HEK293T (cell line): Measurements from ENCODE around the gene STX4.

Experiments used
- CTCF ChIA-PET: fragments of 350-600 bp; formaldehyde crosslinking; extraction: SDS; loops from one replicate; lab custom pipeline; 2021; ENCODE audit warnings: antibody characterized with exemption, inconsistent platforms; lab: Yijun Ruan, JAX
- POLR2A ChIA-PET: fragments of 350-600 bp; formaldehyde crosslinking; extraction: SDS; loops from one replicate; lab custom pipeline; 2020; ENCODE audit warnings: antibody characterized with exemption, inconsistent platforms; lab: Yijun Ruan, JAX
- DNase-seq: peaks from one replicate; pipeline ENCODE4 v3.0.0; 2012; ENCODE audit warnings: mixed read lengths; ENCODE audit errors: extremely low spot score
- ARNT ChIP-seq: fragments of 450-650 bp; IDR thresholded peaks from 2 replicates; pipeline ENCODE4 v1.6.1; 2017; ENCODE audit warnings: mild to moderate bottlenecking
- BHLHE40 ChIP-seq: fragments of 450-650 bp; IDR thresholded peaks from 2 replicates; pipeline ENCODE4 v1.6.1; 2016; ENCODE audit warnings: mild to moderate bottlenecking, moderate library complexity, borderline replicate concordance
- CTBP1 ChIP-seq: fragments of 450-650 bp; IDR thresholded peaks from 2 replicates; pipeline ENCODE4 v1.6.1; 2016; ENCODE audit warnings: borderline replicate concordance
- ELF4 ChIP-seq: fragments of 450-650 bp; IDR thresholded peaks from 2 replicates; pipeline ENCODE4 v1.6.1; 2017; ENCODE audit warnings: antibody characterized with exemption
- FOXA1 ChIP-seq: fragments of 450-650 bp; IDR thresholded peaks from 2 replicates; pipeline ENCODE4 v1.6.1; 2016; ENCODE audit warnings: mild to moderate bottlenecking
- FOXK2 ChIP-seq: fragments of 450-650 bp; IDR thresholded peaks from 2 replicates; pipeline ENCODE4 v1.6.1; 2016; ENCODE audit warnings: mild to moderate bottlenecking
- FOXM1 ChIP-seq: fragments of 450-650 bp; IDR thresholded peaks from 2 replicates; pipeline ENCODE4 v1.6.1; 2017; ENCODE audit warnings: mild to moderate bottlenecking, borderline replicate concordance
- HDGF ChIP-seq: fragments of 450-650 bp; IDR thresholded peaks from 2 replicates; pipeline ENCODE4 v1.6.1; 2017; ENCODE audit warnings: antibody characterized with exemption, borderline replicate concordance
- L3MBTL2 ChIP-seq: fragments of 450-650 bp; conservative IDR thresholded peaks from 2 replicates; pipeline ENCODE4 v1.6.1; 2016; ENCODE audit warnings: mild to moderate bottlenecking
- LEF1 ChIP-seq: fragments of 450-650 bp; IDR thresholded peaks from 2 replicates; pipeline ENCODE4 v1.6.1; 2017; ENCODE audit warnings: mild to moderate bottlenecking, borderline replicate concordance
- NFRKB ChIP-seq: fragments of 450-650 bp; IDR thresholded peaks from 2 replicates; pipeline ENCODE4 v1.6.1; 2016; ENCODE audit warnings: mild to moderate bottlenecking, moderate library complexity
- PKNOX1 ChIP-seq: fragments of 450-650 bp; IDR thresholded peaks from 2 replicates; pipeline ENCODE4 v1.6.1; 2016
- SP1 ChIP-seq: fragments of 450-650 bp; IDR thresholded peaks from 2 replicates; pipeline ENCODE4 v1.6.1; 2017
- SUZ12 ChIP-seq: fragments of 450-650 bp; IDR thresholded peaks from 2 replicates; pipeline ENCODE4 v1.6.1; 2016; ENCODE audit warnings: mild to moderate bottlenecking
- TARDBP ChIP-seq: fragments of 450-650 bp; IDR thresholded peaks from 2 replicates; pipeline ENCODE4 v1.6.1; 2016
- ZNF384 ChIP-seq: fragments of 450-650 bp; IDR thresholded peaks from 2 replicates; pipeline ENCODE4 v1.6.1; 2016

The STX4 gene

GRCh38 chr16:31029272-31029671, 4.1 kb upstream of the STX4 start:
- ChIA-PET CTCF (interaction anchor here (1.1 kb wide), 1 partner anchor 13 kb away, joined by 3 read pairs; no protein-coding TSS in a partner anchor), POLR2A (no interaction called here)
- DNase-seq = no peak
- TF ChIP-seq ZNF384 (no peak), ELF4 (no peak), SP1 (no peak), CTBP1 (no peak), TARDBP (no peak), FOXK2 (no peak), NFRKB (no peak), HDGF (no peak), LEF1 (no peak), SUZ12 (no peak), FOXA1 (no peak), L3MBTL2 (no peak), PKNOX1 (no peak), FOXM1 (no peak), ARNT (no peak), BHLHE40 (no peak)

GRCh38 chr16:31031276-31031675, 2.1 kb upstream of the STX4 start:
- CTCF ChIA-PET = interaction anchor here (1.4 kb wide), 1 partner anchor 47 kb away, joined by 4 read pairs; no protein-coding TSS in a partner anchor
- POLR2A ChIA-PET = no interaction called here
- no peak for DNase-seq
- TF ChIP-seq ZNF384 (no peak), SP1 (no peak), PKNOX1 (no peak), FOXK2 (no peak), L3MBTL2 (no peak), HDGF (no peak), FOXA1 (no peak), NFRKB (no peak), LEF1 (no peak), FOXM1 (no peak), CTBP1 (no peak), ARNT (no peak)

GRCh38 chr16:31033709-31034492, 543 bp downstream of the STX4 start:
- ChIA-PET CTCF (no interaction called here), POLR2A (interaction anchor here (0.6 to 2.3 kb wide), 13 partner anchors 9 to 1231 kb away, joined by 3 to 10 read pairs (median 4); partner anchors contain the start of genes HSD3B7, KAT8, ZNF646 and ZNF668)
- DNase-seq = peak; percentile 100
- TF ChIP-seq SUZ12 (no peak), BHLHE40 (no peak), TARDBP (no peak), HDGF (no peak), ARNT (no peak), ELF4 (no peak), PKNOX1 (no peak), NFRKB (no peak), FOXA1 (no peak), LEF1 (no peak), FOXM1 (no peak)

- ChIA-PET CTCF (no interaction called here), POLR2A (interaction anchor here (1.4 kb wide), 1 partner anchor 81 kb away, joined by 4 read pairs; the partner anchor contains the start of gene KAT8)
- no peak for DNase-seq
- TF ChIP-seq BHLHE40 = no peak
- TF ChIP-seq FOXA1 = no peak
- TF ChIP-seq HDGF = no peak
- TF ChIP-seq PKNOX1 = no peak
- no peak for TF ChIP-seq SUZ12
- TF ChIP-seq FOXM1 = no peak
- no peak for TF ChIP-seq ARNT
- TF ChIP-seq SP1 = no peak
- TF ChIP-seq ZNF384 = no peak
- no peak for TF ChIP-seq LEF1
- TF ChIP-seq NFRKB = no peak
- TF ChIP-seq ELF4 = no peak
- no peak for TF ChIP-seq CTBP1
- TF ChIP-seq L3MBTL2 = no peak
- TF ChIP-seq FOXK2 = no peak
- no peak for TF ChIP-seq TARDBP
These were observed 3.3 kb downstream of the STX4 start for GRCh38 chr16:31036691-31037090.

GRCh38 chr16:31038993-31039392, 5.6 kb downstream of the STX4 start:
- TF ChIP-seq ZNF384 (no peak), FOXA1 (no peak), ELF4 (no peak), BHLHE40 (no peak), LEF1 (no peak), PKNOX1 (no peak), ARNT (no peak), TARDBP (no peak), CTBP1 (no peak), SP1 (no peak)
- CTCF ChIA-PET = no interaction called here
- POLR2A ChIA-PET = interaction anchor here (0.7 to 1.9 kb wide), 3 partner anchors 35 to 1232 kb away, joined by 3 to 5 read pairs (median 4); partner anchors contain the start of genes MAPK3, MAZ, ZNF646 and ZNF668
- DNase-seq = no peak
